NCI-H187 (cell line): ENCODE data around the gene LRRC71.

Source experiments
- DNase-seq, 2 experiments: peaks; one replicate each; lab custom pipeline; 2025; lab: John Stamatoyannopoulos, UW

LRRC71 gene

GRCh38 chr1:156920233-156921052 lies at the start of gene LRRC71:
Gene LRRC71, plus strand, starts transcription at chr1:156920632. Its CDS starts 172 bp downstream, at chr1:156920804.
- no peak for DNase-seq

- DNase-seq = no peak
Observed at GRCh38 chr1:156873659-156874058, 46.8 kb upstream of the LRRC71 start.

- DNase-seq = no peak
Observed at GRCh38 chr1:156874142-156874541, 46.3 kb upstream of the LRRC71 start.

GRCh38 chr1:156874572-156875340 lies 45.7 kb upstream of the LRRC71 start:
- DNase-seq = no peak

- DNase-seq = no peak
Observed at GRCh38 chr1:156875341-156875615, 45.2 kb upstream of the LRRC71 start.

GRCh38 chr1:156876281-156876680 lies 44.2 kb upstream of the LRRC71 start:
- no peak for DNase-seq

GRCh38 chr1:156877433-156878170 lies 42.8 kb upstream of the LRRC71 start:
- DNase-seq = no peak

- DNase-seq = no peak
Observed at GRCh38 chr1:156879876-156880275, 40.6 kb upstream of the LRRC71 start.

GRCh38 chr1:156880473-156880872 lies 40.0 kb upstream of the LRRC71 start:
- no peak for DNase-seq

GRCh38 chr1:156881101-156881500 lies 39.3 kb upstream of the LRRC71 start:
- DNase-seq = no peak

- no peak for DNase-seq
Observed at GRCh38 chr1:156881663-156882062, 38.8 kb upstream of the LRRC71 start.

- DNase-seq = no peak
Observed at GRCh38 chr1:156882543-156882942, 37.9 kb upstream of the LRRC71 start.

- DNase-seq = no peak
Observed at GRCh38 chr1:156883919-156884318, 36.5 kb upstream of the LRRC71 start.

- DNase-seq = no peak
Observed at GRCh38 chr1:156884560-156885184, 35.8 kb upstream of the LRRC71 start.

- DNase-seq = no peak
Observed at GRCh38 chr1:156885314-156885713, 35.1 kb upstream of the LRRC71 start.

- no peak for DNase-seq
Observed at GRCh38 chr1:156885880-156886355, 34.5 kb upstream of the LRRC71 start.

- DNase-seq = no peak
Observed at GRCh38 chr1:156886583-156887281, 33.7 kb upstream of the LRRC71 start.

GRCh38 chr1:156887317-156887716 lies 33.1 kb upstream of the LRRC71 start:
- DNase-seq = no peak

GRCh38 chr1:156887734-156888133 lies 32.7 kb upstream of the LRRC71 start:
- DNase-seq = no peak

- peak; percentile 83 to 85 for DNase-seq
Observed at GRCh38 chr1:156889802-156890580, 30.4 kb upstream of the LRRC71 start.
